Activated CD4-positive, alpha-beta T cell treated with anti-CD3 and anti-CD28 coated beads, Interleukin-2, amount 50 U/mL, for 4 hours (primary cell): Measurements from ENCODE around the gene WRNIP1.
A peak's percentile ranks its signal among the peaks of the same experiment; 100 is the strongest.
"Not testable (repeated sequence)": the region's sequence is repeated elsewhere in the genome, so short reads cannot be mapped to it uniquely, and the experiment has no call there.

Experiments used
- DNase-seq, 2 experiments: peaks; one replicate each; pipeline ENCODE4 v3.0.0-alpha.2; 2020

The WRNIP1 gene

DNA sequence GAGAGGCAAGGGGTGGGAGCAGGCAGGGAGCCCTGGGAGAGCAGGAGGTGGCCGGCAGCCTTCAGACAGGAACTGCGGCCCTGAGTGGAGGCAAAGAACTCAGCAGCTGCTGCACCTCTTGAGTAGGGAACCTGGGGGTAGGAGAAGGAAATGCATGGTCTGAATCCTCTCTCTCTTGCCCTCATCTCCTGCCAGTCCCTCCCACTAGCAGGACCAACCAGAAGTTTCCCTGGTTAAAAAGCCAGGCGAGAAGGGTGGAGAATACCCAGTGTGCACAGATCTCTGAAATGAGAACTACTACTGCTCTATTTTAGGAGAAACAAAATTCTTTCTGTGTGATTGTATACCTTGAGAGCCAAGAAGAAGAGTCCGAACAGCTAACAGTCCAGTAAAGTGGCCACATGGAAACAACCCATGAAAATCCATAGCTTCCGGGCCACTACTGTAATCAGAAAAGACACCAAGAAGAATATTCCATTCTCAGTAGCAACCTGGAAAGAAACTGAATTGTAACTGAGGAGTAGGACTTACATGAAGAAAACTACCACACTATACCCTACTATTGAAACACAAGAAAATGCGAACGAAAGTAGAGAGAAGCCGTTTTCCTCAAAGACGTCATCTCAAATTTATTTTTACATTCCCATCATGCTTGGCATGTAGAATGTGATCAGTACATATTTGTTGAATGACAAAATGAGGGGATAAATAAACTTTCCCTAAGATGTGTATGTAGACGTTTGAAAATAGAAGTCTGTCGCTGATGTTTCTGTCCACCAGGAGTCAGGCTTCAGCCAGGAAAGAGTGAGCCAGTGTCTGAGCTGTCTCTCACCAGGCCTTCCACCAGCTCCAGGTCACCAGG lies 25.6 kb downstream of the WRNIP1 start:
- DNase-seq, result peak; percentile 39 to 44

DNA sequence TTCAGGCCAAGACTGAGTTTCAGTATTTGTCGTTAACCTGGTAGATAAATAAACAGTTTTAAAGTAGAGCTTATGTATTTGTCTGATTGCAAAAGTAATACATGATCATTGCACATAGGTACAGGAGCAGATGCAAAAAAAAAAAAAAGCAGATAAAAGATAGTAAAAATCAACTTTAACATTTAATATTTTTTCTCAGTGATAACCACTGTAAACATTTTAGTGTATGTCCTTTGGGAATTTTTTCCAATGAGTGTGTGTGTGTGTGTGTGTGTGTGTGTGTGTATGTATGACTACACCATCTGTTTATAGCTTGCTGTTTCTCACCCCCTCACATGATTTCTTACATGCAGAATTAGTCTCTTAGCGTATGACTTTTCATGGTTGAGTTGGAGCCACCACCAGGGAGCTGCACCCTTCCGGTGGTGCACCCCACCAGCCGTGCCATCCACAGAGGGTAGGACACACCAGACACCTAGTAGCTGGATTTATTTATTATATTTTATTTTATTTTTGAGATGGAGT lies 26.3 kb downstream of the WRNIP1 start:
- no peak for DNase-seq

DNA sequence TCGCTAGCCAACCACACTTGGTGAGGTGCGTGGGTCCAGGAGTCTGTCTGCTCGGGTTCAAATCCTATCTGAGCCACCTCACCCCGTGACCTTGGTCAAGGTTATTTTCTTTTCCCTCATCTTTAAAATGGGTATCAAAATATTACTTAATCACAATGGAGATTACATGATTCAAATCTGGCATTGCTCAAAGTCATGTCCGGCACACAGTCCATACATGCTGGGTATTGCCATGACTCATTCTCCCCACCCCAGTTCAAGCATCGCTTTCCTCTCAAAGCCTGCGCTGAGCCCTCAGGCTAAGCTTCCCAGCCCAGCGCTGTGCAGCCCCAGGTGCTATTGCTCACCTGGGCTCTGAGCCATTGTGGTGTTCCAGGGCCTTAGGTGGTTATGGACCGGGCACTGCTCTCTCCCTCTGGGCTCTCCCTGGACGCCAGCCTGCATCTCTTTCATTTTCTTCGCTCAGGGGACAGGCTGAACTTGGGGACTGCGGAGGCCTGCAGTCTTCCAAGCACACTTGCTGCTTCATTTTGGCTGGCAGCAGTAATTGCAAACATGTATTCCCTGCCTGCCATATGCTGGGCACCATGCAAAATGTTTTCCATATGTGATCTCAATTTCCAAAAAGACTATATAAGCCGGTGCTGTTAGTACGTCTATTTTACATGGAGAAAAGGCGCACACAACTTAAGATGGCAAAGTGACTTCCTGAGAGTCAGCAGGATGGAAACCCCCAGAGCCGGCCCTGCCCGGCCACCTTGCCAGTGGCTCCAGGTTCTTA lies 27.3 kb downstream of the WRNIP1 start:
- no peak for DNase-seq

DNA sequence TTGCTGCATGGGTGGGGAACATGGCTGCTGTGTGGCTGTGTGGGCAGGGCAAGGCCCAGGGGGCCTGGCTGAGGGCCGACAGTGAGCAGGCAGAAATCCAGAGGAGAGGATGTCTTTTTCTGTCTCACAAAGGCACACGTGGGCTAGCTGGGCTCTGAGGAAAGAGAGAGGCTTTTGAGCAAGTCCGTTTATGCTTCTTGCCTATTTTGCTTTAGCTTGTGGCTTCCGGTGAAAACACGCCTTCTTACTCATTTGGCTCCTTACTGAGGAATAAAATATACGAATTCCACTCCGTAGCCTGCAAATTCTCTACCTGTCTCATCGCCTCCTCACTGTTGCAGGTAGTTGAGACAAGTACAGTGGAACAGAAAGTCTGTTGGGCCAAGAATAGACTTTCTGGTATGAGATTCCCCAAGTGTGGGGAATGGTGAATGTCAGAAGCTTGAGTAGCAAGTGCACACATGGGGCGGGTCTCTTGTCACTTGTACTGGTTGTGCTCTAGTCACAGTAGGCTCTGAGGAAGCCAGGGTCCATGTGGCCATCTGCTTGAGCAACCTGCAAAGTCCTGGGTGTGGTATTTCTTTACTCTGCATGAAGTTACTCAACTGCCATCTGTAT lies 28.4 kb downstream of the WRNIP1 start:
- DNase-seq, result no peak

DNA sequence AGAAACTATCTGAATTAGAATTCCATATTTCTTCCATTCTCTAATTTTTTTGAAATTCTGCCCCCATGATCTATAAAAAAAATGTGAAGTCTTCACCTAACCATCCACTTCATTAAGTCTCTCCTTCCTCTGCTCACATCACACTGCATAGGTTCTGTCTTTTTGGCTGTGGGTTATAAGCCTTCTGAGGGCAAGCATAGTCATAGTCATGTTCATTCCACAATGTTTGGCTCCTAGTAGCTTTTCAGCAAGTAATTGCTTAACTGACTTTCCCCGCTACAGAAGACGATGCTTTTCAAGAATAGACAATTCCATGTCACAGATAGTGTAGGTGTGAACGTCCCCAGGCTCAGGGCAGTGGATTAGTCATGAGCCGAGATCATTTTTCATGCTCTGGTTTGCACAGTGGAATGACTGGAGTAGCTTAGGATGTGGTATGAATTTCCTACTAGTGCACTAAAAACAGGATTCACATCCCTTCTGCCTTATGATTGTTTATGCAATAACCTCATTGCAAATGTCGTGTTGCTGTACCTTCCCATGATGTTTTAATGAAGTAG lies 29.1 kb downstream of the WRNIP1 start:
- no peak for DNase-seq

DNA sequence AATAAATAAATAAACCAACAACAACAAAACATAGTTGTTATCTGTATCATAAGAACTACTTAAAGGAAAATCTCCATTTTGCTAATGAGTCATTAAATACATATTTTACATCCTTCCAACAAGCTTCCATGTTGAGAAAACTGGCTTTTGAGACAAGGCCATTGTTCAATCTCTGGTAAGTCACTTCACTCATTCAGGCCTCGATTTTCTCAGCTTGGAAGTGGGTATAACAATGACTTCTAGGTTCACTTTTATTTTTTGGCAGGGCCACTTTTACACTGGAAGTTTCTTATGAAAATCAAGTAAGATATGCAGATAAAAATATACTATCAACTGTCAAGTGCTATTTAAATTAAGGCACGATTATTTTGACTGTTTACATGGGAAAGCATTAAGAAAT lies 30.0 kb downstream of the WRNIP1 start:
- no peak for DNase-seq

DNA sequence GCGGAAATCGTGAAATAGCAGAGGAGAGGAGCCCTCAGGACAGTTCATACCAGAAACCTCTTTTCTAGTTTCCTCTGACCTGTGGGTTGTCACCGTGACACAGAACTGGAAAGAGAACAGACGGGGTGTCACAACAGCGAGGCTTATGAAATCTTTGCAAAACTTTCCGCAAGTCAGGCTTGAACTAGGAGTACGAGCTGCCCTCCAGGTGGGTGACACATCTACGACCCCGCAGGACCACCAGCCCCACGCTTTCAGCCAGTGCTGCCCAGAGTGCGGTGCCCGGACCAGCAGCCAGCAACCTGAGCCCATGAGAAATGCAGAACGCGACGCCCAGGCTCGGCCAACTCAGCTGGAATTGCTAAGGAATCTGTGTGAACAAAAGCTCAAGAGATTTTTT lies 30.8 kb downstream of the WRNIP1 start:
- no peak for DNase-seq

DNA sequence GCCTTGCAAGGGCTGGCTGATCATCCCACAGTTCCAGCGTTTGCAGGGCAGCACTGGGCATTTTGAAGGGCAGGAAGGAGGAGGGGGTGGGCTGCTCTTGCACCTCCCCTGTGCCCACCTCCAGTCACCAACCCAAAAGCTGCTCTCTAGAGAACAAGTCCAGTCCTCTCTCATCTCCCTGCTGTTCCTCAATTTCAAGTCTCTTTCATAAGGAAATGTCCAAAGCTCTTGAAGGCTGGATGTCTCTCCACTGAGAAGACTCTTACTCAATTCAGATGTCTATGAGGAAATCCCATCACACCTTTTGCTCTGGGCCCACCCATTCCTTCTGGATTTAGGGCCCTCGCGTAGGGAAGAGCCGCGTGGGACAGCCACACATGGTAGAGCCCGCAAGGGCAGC lies 31.7 kb downstream of the WRNIP1 start:
- no peak for DNase-seq

DNA sequence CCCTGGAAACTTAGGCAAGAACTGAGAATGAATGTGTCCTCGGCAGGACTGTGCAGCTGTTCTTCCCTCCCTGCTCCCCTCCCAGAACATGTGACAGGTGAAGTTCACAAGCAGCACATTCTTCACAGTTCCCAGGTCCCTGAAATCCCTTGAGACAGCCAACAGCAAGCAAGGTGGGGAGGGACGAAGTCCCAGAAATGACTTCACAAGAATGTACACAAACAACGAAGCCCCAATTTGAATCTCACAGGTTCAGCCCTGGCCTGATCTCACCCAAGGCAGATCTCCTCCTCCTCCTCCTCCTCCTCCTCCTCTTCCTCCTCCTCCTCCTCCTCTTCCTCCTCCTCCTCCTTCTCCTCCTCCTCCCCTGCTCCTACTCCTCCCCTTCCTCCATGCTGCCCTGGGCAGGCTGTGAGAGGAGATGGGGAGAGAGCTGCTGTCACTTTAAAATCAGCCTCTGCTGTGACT lies 32.4 kb downstream of the WRNIP1 start:
- DNase-seq, result no peak

DNA sequence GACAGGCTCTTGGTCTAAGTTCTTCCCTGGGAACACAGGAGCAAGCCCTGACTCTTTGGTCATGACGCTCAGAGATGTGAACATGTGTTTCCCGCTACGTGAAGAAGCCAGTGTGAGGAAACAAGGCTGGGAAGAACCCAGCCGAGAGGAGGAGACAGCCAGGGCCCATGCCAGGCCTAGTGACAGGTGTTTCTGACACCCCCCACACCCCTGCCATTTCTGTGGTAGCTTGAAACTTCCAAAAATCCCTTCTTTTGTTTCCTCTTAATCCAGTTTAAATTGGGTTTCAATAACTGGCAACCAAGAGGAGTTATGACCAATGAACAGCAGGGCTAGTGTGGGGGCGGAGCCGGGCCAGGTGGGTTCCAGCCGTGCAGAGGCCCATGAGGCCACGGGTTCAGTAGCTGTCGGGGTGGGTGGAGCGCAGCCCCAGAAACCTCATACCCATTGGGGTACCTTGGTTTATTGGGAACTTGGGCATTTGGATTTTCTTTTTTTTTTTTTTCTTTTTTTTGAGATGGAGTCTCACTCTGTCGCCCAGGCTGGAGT lies 33.5 kb downstream of the WRNIP1 start:
- no peak for DNase-seq

DNA sequence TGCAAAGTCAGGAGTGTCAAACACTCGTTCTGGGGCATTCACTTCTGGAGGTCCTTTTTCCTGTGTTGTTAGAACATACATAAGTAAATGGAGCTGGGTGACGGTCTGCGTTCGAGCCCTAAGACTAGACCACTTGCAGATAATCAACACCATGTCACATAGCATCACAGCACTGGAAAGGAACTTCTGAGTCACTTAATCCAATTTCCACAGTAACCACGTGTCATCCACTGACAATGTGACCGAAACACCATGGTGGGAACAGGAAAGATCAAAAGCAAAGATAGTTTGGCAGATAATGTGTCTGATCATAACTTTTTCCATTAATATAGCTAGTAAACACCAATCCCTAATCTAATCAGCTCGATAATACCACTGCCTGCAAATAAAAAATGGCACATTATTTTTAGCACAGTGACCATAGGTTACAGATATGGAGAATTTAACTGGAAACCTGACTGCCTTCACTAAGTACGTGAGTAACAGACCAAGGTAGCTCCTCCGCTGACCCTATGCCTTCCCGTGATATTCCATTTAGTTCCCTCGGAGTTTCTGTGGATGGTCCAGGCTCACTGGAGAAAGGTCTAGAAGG lies 34.8 kb downstream of the WRNIP1 start:
- DNase-seq, result no peak

DNA sequence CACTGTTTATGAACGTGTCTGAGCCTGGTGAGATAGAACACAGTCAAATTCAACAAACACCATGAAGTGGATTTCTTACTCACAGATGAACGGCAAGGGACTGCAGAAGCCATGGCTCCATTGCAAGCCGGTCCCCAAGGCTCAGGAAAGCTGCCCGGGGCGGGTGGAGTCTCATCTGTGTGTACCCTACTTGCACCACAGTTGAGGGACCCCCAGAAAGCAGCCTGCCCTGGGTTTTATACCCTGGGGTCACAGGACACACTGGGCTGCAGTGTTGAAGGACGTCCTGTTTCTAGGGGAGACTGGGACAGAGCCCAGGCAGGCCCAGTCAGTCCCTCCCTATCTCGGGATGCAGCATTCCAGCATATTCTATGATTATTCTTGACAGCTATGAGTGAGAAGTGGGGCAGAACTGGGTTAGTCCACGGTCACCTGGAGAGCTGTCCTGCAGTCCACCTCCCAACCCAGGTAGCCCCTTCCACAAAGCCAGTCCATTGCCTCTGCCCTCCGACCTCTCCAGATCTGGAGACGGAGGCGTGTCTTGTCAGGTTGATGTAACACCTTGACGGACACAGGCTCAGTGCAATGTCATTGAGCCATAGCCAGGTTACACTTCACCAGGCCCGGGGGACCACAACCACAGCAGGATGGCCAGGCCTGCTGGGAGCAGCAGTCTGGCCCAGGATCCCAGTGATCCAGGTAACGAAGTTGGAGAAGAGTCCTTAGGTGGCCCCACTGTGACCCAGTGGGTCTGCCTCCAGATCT lies 35.5 kb downstream of the WRNIP1 start:
- no peak for DNase-seq

DNA sequence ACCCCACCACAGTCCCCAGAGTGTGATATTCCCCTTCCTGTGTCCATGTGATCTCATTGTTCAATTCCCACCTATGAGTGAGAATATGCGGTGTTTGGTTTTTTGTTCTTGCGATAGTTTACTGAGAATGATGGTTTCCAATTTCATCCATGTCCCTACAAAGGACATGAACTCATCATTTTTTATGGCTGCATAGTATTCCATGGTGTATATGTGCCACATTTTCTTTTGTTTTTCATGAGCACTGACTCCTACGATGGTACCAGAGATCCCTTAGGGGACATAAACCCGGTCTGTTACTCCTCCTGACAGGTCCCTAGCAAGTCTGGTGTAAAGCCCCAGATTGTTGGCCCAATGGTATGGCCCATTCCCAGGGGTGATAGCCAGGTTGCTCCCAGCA lies 36.5 kb downstream of the WRNIP1 start:
- DNase-seq, result not testable (repeated sequence)

DNA sequence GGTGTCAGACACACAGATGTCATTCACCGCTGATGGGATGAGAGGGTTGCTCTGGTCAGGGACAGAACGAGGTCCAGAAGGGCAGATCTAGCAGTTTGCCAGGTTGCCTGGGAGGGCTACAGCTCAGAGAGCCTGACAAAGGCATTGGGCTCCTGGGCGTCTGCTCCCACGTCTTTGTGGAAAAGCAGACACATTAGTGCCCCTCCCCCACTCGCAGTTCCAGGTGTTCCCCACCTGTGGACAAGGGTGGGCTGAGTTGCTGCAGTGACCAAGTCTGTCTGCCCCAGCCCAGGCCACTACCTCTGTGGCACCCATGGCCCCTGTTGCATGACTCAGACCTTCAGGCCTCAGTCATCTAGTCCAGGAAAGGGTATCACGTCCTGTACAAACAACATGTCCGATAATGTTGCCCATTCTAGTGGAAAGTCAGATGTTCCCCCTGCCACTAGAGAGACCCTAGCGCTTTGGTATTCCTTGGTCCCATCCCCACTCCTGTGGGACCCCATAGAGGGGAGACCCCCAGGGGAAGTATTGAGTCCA lies 37.4 kb downstream of the WRNIP1 start:
- DNase-seq, result no peak

DNA sequence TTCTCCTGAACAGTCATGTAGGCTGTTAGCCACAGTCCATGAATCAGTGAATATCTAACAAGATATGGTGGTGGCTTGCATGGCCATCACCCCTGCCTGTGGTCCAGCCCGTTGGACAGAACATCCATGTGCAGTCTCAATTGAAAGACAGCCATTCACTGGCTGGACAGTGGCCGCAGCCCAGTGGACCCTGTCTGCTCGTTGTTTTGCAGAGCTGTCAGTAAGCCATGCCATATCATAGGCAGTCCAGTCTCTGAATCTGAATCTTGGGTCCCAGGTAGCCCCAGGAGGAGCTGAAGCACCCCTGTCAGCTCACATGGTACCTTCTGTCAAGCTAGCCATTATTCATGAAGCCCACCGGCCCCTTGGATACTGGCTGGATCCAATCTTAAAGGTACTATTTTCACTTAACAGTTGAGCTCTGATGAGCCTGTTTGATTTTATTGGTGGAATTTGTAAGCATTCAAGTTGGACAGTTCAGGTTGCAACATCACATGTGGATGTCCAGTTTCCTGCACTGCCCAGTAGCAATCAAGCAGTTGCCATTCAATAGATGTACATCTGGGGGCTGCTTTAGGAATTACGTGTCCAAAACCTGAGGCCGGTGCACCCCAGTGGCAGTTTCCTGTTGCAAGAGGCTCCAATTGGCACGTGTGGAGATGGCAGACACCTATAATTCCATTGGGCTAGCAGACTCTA lies 38.7 kb downstream of the WRNIP1 start:
- DNase-seq, result no peak

DNA sequence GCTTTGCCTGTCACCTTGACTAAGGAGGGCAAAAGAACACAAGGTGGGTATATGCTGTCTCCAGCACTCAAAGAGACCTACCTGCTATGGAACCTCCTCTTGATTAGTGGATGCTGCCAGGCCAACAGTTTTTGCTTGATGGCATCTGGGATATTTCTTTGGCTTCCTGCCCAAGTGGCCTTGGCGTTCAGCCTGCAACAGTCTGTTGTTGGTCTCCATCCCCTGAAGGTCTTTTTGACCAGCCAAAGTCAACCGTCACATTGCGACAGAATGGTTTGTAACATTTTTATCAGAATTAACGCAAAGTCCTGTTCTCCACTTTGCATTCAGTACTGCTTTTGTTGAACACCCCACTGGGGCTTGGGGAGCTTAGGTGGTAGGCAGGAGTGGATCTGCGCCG lies 39.3 kb downstream of the WRNIP1 start:
- no peak for DNase-seq

DNA sequence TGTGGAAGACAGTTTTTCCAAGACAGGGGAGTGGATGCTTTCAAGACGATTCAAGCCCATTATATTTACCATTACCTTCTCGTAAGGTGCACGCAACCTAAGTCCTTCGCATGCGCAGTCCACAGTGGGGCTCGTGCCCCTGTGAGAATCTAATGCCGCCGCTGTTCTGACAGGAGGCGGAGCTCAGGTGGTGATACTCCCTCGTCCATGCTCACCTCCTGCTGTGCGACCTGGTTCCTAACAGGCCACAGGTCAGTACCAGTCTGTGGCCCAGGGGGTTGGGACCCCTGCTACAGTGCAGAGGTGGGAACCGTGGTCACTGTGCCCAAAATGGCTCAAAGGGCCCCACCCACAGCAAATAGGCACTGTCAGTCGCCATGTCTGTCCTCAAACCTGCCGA lies 39.8 kb downstream of the WRNIP1 start:
- no peak for DNase-seq

DNA sequence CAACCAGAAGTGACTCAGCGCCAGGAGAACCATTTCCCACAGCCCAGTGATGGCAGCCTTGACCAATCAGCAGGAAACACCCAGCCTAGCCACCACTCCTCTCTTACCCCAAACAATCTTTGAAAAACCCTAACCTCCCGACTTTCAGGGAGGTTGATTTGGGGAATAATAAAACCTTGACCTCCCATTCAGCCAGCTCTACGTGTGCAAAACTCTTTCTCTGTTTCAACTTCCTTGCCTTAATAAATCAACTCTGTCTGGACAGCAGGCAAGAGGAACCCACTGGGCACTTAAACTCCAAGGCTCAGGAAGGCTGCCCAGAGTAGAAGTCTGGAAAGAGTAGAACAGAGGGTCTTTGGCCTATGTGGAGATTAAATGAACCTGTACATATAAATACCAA lies 41.5 kb downstream of the WRNIP1 start:
- no peak for DNase-seq

DNA sequence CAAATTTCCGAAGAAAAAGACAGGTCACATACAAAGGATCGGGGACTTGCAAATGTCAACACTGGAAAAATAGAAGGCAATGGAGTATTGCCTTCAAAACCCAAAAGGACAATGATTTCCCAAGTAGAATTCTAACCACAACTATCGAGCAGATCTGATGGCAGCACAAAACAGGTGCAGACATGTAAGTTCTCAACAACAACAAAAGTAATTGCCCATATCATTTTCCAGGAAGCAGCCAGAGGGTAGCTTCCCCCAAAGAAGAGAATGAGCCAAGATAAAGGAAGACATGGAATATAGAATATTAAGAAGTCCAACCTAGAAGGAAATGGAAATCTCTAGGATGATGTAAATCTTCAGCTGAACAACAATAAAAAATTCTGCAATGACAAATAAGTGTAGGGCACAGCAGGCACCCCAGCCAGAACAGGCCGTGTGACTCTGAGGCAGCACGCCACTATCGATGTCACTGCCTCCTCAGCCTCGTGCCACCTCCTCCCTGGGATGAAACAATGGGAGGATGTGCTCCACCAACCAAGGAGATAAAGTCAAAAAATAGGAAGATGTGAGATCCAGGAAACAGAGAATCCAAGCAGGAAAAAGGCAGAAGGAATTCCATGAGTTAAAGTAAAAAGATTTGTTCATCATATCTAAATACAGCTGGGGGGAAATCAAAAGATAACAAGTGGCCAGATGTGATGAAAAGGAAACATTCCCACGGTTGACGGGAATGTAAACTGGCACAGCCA lies 42.3 kb downstream of the WRNIP1 start:
- no peak for DNase-seq

DNA sequence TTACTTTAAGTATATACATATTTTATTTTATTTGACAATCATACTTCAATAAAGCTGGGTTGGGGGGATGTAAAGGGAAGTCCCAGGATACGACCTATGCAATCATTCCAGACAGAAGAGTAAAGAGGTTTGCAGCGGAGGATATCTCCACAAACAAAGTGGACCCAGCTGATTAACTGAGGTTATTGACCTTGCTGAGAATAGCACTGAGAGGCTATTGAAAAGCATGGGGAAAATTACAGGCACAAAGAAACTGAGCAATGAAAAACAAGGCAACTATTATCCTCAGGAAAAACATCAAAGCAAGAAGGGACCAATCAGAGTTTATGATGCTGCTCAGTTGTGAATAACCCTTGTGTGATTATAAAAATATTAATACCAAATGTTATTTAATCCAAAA lies 43.8 kb downstream of the WRNIP1 start:
- DNase-seq, result no peak
